ENCODE results near the gene LIPE. TPM values are rescaled to one million over a fixed set of nuclear protein-coding genes. Genes with fewer than 3 reads are reported as not detected.

Gene LIPE
- polyA plus RNA-seq, 1 experiment: 1.5 TPM

DNA sequence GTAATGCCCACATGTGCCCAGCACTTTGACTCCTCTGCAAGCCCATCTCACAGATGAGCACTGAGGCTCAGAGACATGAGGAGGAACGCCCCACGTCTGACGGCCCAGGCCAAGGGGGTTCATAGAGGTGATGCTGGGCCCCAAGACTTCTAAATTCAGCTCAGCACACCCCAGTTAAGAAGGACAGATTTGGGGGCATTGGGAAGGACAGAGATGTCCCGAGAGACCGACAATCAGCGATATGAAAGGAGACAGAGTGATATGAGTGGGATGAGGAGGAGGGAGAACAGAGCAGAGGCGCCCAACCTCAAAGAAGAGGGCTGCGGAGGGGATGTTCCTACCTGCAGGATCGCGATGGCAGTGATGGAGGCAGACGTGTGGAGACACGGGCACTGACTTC, 37.3 kb downstream of the LIPE start, which contains the start of gene CNFN:
CNFN (minus strand) TSS at position 399 of the 400 bp plus-strand sequence. CDS start 1,260 bp downstream, outside the sequence.
- Histone ChIP-seq H3K27me3 (ENCODE audit: control insufficient read depth, insufficient read depth, low read length) (peaks cover 29% of the 10 kb centered on the region), H3K4me3 (ENCODE audit: low read depth, low read length) (no peak within 1 kb of the TSS), H3K9me3 (ENCODE audit: control insufficient read depth, insufficient read depth, low read length) (no peaks in the 10 kb centered on the region; the same call in 1 of the 2 replicates), H3K27ac (ENCODE audit: low read depth, low read length) (no peak within 1 kb of the TSS)
- ChIA-PET CTCF (no interaction called here), POLR2A (interaction anchor here (0.6 kb wide), 1 partner anchor 170 kb away, joined by 3 read pairs; the partner anchor contains the start of gene ZNF526)
- DNase-seq (ENCODE audit: low read depth, low spot score): no peak
- TF ChIP-seq, protein P1, sequence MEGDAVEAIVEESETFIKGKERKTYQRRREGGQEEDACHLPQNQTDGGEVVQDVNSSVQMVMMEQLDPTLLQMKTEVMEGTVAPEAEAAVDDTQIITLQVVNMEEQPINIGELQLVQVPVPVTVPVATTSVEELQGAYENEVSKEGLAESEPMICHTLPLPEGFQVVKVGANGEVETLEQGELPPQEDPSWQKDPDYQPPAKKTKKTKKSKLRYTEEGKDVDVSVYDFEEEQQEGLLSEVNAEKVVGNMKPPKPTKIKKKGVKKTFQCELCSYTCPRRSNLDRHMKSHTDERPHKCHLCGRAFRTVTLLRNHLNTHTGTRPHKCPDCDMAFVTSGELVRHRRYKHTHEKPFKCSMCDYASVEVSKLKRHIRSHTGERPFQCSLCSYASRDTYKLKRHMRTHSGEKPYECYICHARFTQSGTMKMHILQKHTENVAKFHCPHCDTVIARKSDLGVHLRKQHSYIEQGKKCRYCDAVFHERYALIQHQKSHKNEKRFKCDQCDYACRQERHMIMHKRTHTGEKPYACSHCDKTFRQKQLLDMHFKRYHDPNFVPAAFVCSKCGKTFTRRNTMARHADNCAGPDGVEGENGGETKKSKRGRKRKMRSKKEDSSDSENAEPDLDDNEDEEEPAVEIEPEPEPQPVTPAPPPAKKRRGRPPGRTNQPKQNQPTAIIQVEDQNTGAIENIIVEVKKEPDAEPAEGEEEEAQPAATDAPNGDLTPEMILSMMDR (IDR thresholded peaks at IDR 0.05; ENCODE audit: low read depth, low read length): no peak

DNA sequence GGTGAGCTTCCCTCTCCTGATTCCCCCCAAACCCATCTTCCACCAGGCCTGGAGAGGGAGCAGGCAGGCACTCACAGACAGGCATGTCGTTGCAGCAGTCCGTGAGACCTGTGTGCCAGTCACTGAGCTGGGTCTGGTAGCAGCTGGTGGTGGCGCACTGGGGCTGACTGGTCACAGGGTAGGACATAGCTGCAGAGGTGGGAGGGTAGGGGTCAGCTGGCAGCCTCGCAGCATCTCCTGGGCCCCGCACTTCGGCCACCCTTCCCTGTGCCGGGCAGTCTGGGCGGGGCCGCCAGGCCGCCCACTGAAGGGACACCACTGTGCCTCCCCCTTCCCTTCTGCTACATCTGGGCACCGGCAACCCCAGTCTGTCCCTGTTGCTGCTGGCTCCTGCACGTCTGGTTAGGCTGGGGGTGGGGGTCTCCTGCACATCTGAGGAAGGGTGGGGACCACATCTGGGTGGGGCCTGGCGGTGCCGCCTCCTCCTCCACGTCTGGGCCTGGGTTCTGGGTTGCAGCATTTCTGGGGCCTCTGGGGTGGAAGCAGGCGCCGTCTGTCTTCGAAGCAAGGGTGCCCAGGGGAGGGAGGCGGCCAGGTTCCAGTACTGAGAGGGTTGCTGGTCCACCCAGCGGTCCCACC, 38.2 kb downstream of the LIPE start:
- TF ChIP-seq, protein P1 (IDR thresholded peaks at IDR 0.05; ENCODE audit: low read depth, low read length): no peak
- no peak for DNase-seq (ENCODE audit: low read depth, low spot score)
- Histone ChIP-seq H3K4me3 (ENCODE audit: low read depth, low read length) (no peak overlapping the region), H3K9me3 (ENCODE audit: control insufficient read depth, insufficient read depth, low read length) (no peaks in the 10 kb centered on the region; the same call in 1 of the 2 replicates), H3K27ac (ENCODE audit: low read depth, low read length) (no peak overlapping the region), H3K27me3 (ENCODE audit: control insufficient read depth, insufficient read depth, low read length) (peaks cover 29% of the 10 kb centered on the region)
- ChIA-PET POLR2A (no interaction called here), CTCF (interaction anchor here (1.1 kb wide), 1 partner anchor 12 kb away, joined by 3 read pairs; no protein-coding TSS in a partner anchor)

DNA sequence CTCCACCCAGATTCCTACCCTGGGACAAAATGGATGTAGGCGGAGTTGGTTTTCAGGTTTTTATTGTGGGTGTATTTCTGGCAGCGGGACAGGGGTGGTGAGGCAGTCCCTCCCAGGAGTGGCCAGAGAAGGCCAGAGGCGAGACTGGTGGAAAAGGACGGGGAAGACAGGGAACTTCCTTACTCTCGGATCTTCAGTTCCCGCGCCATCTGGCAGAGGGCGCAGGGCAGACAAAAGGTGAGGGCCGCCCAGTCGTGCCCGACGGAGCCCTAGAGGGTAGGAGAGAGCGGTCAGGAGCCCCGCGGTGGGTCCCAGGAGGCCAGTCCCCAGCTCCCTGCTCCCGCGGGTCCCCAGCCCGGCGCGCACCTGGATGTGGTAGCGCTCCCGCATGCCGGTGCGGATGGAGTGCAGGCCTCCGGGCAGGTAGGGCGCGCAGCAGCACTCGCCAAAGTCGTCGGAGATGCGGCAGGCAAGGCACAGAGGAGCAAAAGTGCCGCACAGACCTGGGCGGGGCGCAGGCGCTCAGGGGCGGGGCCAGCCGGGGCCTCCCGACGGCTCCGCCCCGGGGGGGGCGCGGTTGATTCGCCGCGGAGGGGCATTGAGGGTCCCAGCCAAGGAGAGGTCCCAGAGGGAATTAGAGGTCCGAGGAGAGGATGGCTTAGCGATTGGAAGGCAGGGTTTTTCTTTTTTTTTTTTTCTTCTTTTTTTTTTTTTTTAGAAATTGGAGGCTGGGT, 40.0 kb downstream of the LIPE start:
- TF ChIP-seq, protein P1 (IDR thresholded peaks at IDR 0.05; ENCODE audit: low read depth, low read length): peak; percentile 48; the same call in 1 of the 2 replicates
- ChIA-PET POLR2A (no interaction called here), CTCF (interaction anchor here (1.3 kb wide), 1 partner anchor 13 kb away, joined by 6 read pairs; no protein-coding TSS in a partner anchor)
- no peaks in the 10 kb centered on the region; the same call in 1 of the 2 replicates for H3K9me3 ChIP-seq (ENCODE audit: control insufficient read depth, insufficient read depth, low read length)
- H3K4me3 ChIP-seq (ENCODE audit: low read depth, low read length): peak overlapping the region; percentile 51
- no peak overlapping the region for H3K27ac ChIP-seq (ENCODE audit: low read depth, low read length)
- DNase-seq (ENCODE audit: low read depth, low spot score): no peak
- peaks cover 24% of the 10 kb centered on the region for H3K27me3 ChIP-seq (ENCODE audit: control insufficient read depth, insufficient read depth, low read length)

DNA sequence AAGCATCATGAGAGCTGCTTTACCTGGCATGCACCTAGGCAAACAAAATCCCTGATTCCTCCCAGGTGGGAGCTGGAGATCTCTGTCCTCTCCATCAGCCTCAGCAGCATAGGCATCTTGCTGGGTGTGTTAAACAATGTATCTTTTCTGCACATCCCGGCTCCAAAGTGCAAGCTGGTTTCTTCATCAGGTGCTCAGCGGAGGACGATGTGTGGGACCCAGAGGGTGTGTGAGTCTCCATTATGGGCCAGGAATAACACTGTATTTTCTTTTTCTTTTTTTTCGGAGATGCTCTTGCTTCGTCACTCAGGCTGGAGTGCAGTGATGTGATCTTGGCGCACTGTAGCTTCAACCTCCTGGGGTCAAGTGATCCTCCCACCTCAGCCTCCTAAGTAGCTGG, 47.0 kb downstream of the LIPE start:
- Histone ChIP-seq H3K27ac (ENCODE audit: low read depth, low read length) (no peak overlapping the region), H3K9me3 (ENCODE audit: control insufficient read depth, insufficient read depth, low read length) (no peaks in the 10 kb centered on the region; the same call in 1 of the 2 replicates), H3K27me3 (ENCODE audit: control insufficient read depth, insufficient read depth, low read length) (peaks cover 4% of the 10 kb centered on the region), H3K4me3 (ENCODE audit: low read depth, low read length) (no peak overlapping the region)
- POLR2A ChIA-PET: no interaction called here
- TF ChIP-seq, protein P1 (IDR thresholded peaks at IDR 0.05; ENCODE audit: low read depth, low read length): no peak
- CTCF ChIA-PET: no interaction called here
- DNase-seq (ENCODE audit: low read depth, low spot score): no peak
